NCI-H345 treated with DMSO at 0.1 percent for 48 hours (cell line): ENCODE results near the gene NBPF1.
"Not testable (repeated sequence)": the region's sequence is repeated elsewhere in the genome, so short reads cannot be mapped to it uniquely, and the experiment has no call there.

Source experiments
- DNase-seq: peaks from one replicate; lab custom pipeline; 2025; ENCODE audit not compliant: unreplicated experiment; lab: John Stamatoyannopoulos, UW

NBPF1 gene

DNA sequence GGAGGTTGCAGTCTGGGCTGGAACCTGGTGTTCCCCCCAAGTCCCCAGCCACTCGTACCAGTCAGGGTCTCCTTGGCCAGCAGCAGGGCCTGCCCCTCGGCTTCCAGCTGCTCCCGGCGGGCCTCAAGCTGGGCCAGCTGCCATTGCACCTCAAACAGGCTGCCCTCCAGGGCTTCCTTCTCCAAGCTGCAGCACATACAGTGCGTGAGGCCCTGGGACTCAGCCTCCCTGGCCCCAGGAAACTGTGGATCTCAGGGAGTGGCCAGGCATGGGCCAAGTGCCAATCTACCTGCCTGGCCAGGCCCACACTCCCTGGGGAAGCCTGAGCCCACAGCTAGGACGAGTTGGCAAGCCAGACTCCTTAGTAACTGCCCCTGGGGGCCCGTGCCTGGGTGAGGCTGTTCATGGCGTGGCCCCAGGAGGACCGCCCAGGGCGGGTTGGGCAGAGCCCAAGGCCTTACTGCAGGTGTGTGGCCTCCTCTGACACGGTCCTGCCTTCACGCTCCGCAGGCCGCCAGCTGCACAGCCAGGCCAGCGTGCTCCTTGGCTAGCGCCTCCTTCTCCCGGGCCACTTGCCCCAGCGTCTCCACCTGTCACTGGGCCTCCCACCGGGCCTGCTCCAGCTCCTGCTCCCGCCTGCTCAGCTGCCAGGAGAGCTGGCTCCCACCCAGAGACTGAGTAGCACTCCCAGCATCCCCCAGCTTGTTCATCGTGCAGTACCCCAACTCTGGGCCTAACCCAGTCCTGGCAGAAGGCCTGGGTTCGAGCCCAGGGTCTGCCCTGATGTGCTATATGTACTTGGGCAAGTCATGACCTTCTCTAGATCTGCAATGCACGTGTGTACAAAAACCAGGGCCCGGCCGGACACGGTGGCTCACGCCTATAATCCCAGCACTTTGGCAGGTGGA is 10.7 kb upstream of the NBPF1 start:
- peak; percentile 69 for DNase-seq

DNA sequence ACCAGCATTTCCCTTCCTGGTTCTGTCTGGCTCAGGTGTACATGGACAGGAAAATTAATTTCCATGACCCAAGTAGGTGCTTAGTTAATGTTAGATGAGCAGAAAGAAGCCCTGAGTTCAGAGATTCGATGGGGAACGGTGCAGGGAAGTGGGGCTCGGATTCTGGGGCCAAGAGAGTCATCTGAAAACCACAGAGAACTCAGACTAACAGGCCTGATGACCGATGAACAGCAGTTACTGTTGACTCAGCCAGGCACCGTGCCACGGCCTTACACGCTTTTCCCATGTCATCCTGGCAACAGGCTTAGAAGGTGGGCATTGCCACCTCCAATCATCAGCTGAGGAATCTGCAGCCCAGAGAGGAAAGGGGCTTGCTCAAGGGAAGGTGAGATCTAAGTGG is 10.0 kb upstream of the NBPF1 start:
- not testable (repeated sequence) for DNase-seq

DNA sequence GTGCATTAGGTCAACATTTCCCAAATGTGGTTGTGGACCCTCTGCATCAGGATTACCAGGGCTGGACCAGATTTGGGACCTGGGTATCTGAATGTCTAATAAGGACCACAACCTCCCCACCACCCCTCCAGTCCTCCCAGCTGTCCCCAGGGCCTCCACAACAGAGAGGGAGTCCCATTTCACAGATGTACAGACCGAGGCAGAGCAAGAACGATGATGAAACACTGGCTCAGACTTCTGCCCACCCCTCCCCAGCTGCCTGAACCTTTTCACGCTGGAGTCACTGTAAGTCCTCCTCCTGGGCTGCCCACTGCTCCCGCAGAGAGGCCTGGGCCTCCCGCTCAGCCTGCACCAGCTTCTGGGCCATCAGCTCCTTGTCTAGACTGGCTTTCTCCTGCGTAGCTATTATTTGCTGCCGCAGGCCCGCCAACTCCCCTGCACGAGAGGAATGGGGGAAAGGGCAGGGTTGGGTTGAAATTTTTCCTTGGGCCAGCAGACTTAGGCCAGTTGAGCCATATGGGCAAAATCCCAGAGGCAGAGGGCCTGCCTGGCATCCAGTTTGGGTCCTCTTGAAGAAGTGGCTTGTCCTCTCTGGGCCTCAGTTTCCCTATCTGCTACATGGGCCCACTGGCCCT is 8.4 kb upstream of the NBPF1 start:
- not testable (repeated sequence) for DNase-seq

DNA sequence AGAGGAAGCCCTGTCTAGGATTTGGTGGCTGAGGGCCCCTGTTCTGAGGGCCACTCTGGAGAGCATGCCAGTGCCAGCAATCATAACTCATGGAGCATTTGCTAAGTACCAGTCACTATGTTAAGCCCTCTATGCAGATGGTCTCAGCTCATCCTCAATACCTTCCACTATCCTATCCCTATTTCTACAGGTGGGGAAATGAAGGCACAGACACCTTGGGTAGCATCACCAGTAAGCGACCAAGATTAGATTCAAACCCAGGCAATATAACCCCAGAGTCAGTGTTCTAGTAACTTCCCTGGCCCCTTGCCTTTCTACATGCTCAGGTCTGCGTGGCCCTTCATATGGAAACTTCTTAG is 7.9 kb upstream of the NBPF1 start:
- DNase-seq: no peak

DNA sequence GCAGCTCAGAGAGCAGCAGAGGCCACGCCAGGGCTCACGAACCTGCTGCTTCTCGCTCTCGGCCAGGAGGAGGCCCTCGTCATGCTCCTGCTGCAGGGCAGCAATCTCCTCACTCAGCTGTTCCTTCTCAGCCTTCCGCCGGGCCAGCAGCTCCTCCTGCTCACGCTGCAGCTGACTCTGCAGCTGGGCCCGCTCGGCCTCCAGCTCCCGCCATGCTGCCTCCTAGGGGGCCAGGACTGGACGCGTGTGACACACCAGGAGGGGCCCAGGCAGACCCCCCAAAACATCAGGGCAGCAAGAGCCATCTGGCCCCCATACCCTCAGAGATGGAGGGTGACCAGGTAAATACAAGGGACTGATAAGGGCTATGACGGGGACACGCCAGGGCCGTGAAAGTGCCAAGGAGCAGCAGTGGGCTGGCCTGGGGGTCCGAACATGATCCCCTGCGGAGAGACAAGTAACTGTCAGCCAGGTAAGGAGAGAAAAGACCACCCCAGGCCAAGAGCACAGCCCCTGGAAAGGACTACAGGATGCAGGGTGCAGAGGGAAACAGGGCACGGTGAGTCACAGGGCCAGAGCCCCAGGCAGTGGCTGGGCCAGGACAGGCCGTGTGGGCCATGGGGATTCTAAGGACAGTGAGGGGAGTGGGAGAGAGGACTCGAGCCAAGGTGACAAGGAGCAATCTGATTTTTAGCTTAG is 6.6 kb upstream of the NBPF1 start:
- not testable (repeated sequence) for DNase-seq

DNA sequence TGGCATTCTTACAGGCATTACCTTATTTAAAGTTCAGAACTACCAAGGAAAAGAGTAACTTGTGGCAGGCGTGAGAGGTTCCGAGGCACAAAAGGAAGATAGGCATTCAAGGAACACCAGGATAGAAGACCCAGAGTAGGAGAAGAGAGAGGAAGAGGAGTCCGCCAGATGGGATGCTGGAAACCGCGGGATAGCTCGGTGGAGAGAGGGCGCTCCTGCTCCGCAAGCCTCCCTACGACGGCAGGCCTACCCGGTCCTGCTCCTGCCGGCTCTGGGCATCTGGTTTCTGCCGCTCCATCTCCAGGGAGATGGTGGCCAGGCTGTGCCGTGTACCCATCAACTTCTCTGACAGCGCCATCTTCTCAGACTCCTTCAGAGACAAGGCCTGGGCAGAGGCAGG is 5.4 kb upstream of the NBPF1 start:
- no peak for DNase-seq

DNA sequence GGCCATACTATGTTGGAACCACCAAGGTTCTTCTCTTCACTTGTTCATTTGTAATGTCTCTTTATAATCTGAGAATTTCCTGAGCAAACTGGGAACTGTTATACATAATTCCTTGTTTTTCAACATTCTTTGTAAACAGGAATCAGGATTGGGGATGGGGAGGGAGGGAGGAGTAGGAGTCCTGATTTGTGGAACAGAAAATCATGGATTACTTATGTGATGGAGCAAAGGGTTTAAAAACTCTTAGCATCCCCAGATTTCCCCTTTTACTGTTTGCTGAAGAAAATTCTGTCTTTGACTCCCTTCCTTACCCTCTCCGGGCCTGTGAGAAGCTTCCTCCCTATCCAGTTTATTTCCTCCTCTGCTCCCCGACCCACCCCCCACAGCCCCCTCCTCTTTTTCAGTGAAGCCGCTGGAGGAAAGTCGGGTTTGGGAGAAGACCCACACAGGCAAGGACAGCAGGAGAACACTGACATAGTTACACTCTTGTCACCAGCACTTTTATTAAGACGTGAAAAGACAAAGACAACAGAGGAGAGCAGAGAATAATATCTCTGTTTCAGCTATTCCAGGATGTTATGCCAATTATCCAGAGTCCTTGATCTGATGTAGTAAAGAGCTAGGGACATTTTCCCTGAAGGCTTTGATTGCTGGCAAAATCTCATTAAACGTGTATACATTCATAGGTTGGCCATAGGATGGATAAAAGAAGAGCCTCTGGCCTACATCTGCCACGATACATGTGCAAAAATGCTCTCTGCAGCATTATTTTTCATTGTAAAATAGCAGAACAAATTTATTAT is 4.6 kb upstream of the NBPF1 start:
- DNase-seq: no peak

DNA sequence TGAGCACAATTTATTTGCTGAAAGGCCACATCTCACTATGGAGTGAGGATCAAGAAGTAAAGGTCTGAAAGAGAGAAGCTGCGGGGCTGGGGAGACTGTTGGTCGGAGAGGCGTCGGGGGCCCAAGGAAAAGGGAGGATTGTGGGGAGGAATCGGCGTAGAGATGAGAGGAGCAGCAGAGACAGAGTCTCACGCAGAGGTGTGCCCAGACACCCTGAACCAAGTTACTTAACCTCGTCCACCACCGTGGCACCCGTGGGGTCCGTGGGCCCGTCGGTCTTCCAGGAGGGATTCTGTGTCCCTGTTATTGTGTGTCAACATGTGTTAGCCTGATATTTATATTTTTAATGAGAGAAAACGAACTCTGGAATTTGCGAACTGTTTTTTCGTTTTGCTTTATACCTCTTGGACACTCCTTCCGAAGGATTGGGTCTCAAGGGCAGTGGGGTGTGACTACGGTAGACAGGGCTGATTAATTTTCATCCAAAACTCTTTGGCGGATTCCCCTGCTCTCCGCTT is 3.8 kb upstream of the NBPF1 start:
- no peak for DNase-seq

DNA sequence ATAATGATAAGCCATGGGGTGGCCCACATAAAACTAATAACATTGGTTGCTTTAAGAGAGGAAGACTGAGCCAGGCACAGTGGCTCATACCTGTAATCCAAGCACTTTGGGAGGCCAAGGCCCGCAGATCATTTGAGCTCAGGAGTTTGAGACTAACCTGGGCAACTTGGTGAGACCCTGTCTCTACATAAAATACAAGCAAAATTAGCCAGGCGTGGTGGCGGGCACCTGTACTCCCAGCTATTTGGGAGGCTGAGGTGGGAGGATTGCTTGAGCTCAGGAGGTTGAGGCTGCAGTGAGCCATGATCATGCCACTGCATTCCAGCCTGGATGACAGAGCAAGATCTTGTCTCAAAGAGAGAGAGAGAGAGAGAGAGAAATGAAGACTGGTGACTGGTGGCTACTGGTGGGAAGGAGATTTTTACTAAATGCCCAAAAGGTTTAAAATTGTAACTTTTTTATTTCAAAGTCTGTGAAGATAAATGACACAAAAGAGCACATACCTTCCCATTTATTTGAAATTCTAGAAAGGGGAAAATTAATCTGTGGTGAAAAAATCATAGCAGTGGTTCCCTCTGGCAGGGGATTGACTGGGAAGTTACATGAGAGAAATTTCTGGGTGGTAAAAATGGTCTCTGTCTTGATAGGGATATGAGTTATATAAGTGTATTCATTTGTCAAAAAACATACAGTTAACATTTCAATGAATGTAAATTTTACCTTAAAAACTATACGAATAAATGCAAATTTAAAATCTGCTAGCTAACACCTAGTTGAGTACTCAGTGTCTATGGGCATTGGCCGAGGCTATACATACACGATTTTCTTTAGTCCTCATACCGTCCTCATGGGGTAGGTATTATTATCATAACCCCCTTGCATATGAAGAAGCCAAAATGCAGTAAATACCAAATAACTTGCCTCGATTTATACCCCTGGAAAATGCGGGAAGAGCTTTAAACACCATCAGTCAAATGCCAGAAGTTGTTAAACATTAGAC is 2.2 kb upstream of the NBPF1 start:
- DNase-seq: no peak

DNA sequence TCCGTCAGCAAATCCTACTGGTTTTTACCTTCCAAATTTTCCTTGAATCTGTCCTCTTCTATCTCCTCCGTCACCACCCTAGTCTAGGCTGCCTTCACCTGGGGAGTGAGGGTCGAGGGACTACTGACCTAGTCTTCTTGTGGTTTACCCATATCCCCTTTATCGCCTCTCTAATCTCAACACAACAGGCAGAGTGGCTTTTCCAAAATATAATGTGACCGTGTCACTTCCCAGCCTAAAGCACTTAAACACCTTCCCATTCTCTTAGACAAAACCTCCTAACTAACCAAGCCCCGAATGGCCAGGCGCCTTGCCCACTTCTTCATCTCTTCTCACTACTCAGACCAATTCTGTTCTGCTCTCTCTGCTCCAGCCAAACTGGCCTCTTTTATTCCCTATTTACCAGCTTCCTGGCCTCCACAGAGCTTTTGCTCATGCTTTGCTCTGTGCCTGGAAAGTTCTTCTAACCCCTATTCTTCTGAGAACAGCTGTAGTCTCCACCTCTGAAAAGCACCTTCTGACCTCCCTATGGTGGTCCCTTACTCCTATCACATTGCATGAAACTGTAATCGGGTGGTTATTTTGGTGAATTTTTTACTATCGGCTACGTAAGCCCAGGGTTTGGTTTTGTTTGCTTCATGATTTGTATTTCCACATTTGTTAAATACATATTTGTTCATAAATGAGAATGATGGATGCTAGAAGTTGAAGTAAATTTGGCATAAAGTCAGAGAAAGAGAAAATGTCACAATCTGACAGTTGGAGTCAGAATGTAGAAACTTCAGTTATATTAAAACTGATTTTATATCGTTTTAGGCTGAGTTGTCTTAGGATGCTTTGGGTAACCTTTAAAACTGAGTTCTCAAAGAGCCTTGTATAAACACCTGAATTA is 1.2 kb upstream of the NBPF1 start:
- no peak for DNase-seq

DNA sequence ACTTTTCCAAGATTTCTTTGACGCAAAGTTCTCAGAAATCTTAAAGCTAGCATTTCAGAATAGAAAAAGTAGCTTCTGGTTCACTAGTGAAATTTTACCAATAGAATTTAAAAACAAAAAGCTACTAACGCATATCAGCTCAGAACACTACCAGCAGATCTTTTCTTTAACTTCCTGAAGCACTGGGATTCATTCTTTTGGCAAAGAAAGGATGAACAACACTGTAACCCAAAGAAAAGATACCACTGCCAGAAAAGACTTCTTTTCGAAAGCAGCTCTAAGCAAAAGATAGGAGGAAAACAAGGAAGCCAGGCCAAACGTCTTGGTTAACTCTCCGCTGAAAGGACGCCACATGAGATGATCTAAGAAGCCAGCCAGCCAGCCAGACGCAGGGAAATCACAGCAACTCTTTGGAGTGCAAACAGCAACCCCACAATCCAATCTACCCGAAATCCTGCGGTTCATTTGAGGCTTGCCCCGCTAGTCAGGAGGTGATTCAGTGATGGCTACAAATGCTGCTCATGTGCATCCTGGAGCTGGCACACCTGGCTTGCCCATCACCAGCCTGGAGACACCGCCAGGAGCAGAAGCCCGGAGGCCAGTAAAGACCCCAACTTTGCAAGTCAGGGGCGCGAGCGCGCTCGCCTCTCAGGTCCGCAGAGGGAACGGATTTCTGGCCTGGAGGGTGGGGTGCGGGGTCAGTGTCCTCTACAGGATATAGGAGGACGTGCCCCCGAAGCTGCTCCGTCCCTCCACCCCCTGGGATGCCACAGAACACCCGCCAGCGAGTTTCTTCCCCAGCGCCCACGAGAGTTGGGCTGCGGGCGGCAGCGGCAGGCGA is 812 bp downstream of the NBPF1 start:
- DNase-seq: peak; percentile 49

DNA sequence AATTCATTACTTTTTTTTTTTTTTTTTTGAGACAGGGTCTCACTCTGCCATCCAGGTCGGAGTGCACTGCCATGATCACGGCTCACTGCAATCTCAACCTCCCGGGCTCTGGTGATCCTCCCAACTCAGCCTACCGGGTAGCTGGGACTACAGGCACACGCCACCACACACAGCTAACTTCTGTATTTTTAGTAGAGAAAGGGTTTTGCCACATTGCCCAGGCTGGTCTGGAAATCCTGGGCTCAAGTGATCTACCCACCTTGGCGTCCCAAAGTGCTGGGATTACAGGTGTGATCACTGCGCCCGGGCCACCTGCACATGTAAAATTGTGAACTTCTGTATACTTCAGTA is 1.4 kb downstream of the NBPF1 start:
- not testable (repeated sequence) for DNase-seq

DNA sequence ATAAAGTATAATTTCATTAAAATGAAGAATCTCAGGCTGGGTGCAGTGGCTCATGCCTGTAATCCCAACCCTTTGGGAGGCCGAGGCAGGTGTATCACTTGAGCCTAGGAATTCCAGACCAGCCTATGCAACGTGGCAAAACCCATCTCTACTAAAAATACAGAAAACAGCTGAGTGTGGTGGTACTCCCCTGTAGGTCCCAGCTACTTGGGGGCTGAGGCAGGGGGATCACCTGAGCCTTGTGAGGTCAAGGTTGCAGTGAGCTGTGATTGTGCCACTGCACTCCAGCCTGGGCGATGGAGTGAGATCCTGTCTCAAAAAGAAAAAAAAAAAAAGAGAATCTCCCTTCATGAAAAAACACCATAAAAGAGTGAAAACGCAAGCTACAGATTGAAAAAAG is 2.2 kb downstream of the NBPF1 start:
- DNase-seq: not testable (repeated sequence)

DNA sequence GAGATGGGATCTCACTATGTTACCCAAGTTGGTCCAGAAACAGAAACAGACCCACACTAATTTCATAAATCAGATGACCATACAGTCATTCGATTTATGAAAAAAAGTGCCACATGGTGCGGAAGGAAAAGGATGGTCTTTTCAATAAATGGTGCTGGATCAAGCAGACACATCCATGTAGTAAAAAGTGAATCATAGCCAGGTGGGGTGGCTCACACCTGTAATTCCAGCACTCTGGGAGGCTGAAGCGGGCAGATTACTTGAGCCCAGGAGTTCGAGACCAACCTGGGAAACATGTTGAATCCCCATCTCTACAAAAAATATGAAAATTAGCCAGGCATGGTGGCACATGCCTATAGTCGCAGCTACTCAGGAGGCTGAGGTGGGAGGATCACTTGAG is 2.8 kb downstream of the NBPF1 start:
- DNase-seq: not testable (repeated sequence)

DNA sequence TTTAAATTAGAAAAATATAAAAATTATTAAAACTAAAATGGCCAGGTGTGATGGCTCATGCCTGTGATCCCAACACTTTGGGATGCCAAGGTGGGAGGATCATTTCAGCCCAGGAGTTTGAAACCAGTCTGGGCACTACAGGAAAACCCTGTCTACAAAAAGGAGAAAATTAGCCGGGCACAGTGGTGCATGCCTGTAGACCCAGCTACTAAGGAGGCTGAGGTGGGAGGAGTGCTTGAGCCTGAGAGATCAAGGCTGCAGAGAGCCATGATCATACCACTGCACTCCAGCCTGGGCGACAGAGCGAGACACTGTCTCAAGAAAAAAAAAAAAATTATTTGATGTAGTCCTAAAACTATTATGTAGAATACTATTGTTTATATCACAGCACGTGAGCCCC is 3.6 kb downstream of the NBPF1 start:
- DNase-seq: not testable (repeated sequence)

DNA sequence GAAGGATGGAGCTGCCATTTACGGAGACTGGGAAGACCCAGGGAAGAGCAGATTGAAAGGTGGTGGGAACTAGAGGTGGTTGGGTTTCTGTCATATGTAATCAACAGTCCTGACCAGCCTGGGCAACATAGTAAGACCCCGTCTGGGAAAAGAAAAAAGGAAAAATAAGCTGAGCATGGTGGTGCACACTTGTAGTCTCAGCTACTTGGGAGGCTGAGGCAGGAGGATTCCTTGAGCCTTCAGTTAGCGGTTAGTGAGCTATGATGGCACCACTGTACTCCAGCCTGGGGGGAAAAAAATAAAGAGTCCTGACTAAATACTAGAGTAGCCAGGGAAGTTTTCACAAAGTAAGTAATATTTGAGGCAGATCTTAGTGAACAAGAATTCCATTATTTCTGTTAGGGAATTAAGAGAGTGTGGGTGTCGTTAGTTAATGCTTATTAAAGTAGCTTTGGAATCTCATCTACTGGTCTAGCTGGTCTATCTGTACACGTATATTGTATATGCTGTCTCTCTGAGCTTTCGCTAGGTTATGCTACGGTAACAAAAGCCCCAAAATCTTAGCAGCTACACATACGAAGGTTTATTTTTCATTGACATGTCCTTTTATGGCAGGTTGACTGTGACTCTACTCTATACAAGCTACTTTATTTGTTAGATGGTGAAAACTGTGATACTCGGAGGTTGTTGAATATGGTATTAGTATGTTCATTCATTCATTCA is 4.4 kb downstream of the NBPF1 start:
- DNase-seq: no peak
